Naive thymus-derived CD4-positive, alpha-beta T cell (primary cell): ENCODE data around the gene ZNF462. TPM values are rescaled to one million over a fixed set of nuclear protein-coding genes. Genes with fewer than 3 reads are reported as not detected.

ENCODE experiments used
- ATAC-seq: fragments of 150-1000 bp; cut with Tn5 transposase; 2 replicates; pipeline ENCODE4 v1.10.0; 2021; ENCODE audit warnings: mild to moderate bottlenecking, moderate library complexity
- CTCF ChIA-PET: fragments of 350-600 bp; sonication (Branson Sonifier 250); formaldehyde crosslinking; loops from one replicate; lab custom pipeline; 2021; ENCODE audit warnings: antibody characterized with exemption; lab: Charles Lee
- POLR2A ChIA-PET: fragments of 350-600 bp; sonication (Branson Sonifier 250); formaldehyde crosslinking; loops from one replicate; lab custom pipeline; 2021; ENCODE audit warnings: antibody characterized with exemption, inconsistent platforms; lab: Charles Lee
- DNase-seq, 9 donors: peaks; one replicate each; pipeline versions ENCODE4 v3.0.0 to v3.0.0-alpha.2; 2020 to 2022; ENCODE audit warnings: mixed read lengths in 1 of 9
- H3K27ac ChIP-seq: one replicate; pipeline ENCODE4 v1.7.0; 2013; ENCODE audit warnings: mild to moderate bottlenecking, low read depth, low read length, moderate library complexity
- H3K27me3 ChIP-seq, 2 donors: one replicate each; pipeline ENCODE4 v1.7.0; 2013; ENCODE audit warnings: low read length in 2 of 2, mild to moderate bottlenecking in 2 of 2, moderate library complexity in 2 of 2; ENCODE audit not compliant: control insufficient read depth in 2 of 2, insufficient read depth in 2 of 2
- H3K36me3 ChIP-seq, 3 experiments: 1 replicate in 2 of 3; 2 replicates in 1 of 3; pipeline ENCODE4 v1.7.0; 2013; ENCODE audit warnings: low read length in 3 of 3, mild to moderate bottlenecking in 3 of 3, moderate library complexity in 1 of 3; ENCODE audit not compliant: insufficient read depth in 3 of 3, control insufficient read depth in 2 of 3
- H3K4me1 ChIP-seq, 2 donors: one replicate each; pipeline ENCODE4 v1.7.0; 2013; ENCODE audit warnings: low read length in 2 of 2, mild to moderate bottlenecking in 2 of 2, moderate library complexity in 1 of 2; ENCODE audit not compliant: control insufficient read depth in 2 of 2, insufficient read depth in 2 of 2
- H3K4me3 ChIP-seq: 2 replicates; pipeline ENCODE4 v1.7.0; 2013; ENCODE audit warnings: mild to moderate bottlenecking, low read length
- H3K9me3 ChIP-seq, 3 experiments: 1 replicate in 2 of 3; 2 replicates in 1 of 3; pipeline ENCODE4 v1.7.0; 2013; ENCODE audit warnings: low read length in 3 of 3; ENCODE audit not compliant: control insufficient read depth in 2 of 3
- H3K27ac Mint-ChIP-seq, 9 donors: one replicate each; pipeline ENCODE4 v1.8.0; 2020 to 2022; ENCODE audit warnings: mixed read lengths in 9 of 9, mild to moderate bottlenecking in 8 of 9, moderate library complexity in 5 of 9, inconsistent platforms in 2 of 9
- H3K27me3 Mint-ChIP-seq, 5 donors: one replicate each; pipeline ENCODE4 v1.8.0; 2021 to 2022; ENCODE audit warnings: mixed read lengths in 5 of 5, mild to moderate bottlenecking in 1 of 5
- H3K36me3 Mint-ChIP-seq, 5 donors: one replicate each; pipeline ENCODE4 v1.8.0; 2020 to 2022; ENCODE audit warnings: mixed read lengths in 5 of 5, mild to moderate bottlenecking in 3 of 5, inconsistent platforms in 1 of 5
- H3K4me1 Mint-ChIP-seq, 7 donors: one replicate each; pipeline ENCODE4 v1.8.0; 2020 to 2022; ENCODE audit warnings: mixed read lengths in 7 of 7, mild to moderate bottlenecking in 3 of 7, inconsistent platforms in 1 of 7
- H3K4me3 Mint-ChIP-seq, 10 donors: one replicate each; pipeline ENCODE4 v1.8.0; 2020 to 2022; ENCODE audit warnings: mild to moderate bottlenecking in 10 of 10, mixed read lengths in 10 of 10, moderate library complexity in 6 of 10, inconsistent platforms in 2 of 10
- H3K9me3 Mint-ChIP-seq, 11 donors: one replicate each; pipeline ENCODE4 v1.8.0; 2020 to 2022; ENCODE audit warnings: mixed read lengths in 11 of 11, mild to moderate bottlenecking in 4 of 11, inconsistent platforms in 1 of 11, moderate library complexity in 1 of 11
- intact Hi-C, 2 donors: fragments of 100-400 bp; cut with micrococcal nuclease; formaldehyde crosslinking; loops; one replicate each; pipeline ENCODE4 v1.15.1; 2023
- polyA plus RNA-seq, 2 donors: library from polyadenylated mRNA; unstranded; fragments of 300-500 nt; fragmentation: Illumina TruSeq; gene quantifications; one replicate each; pipeline ENCODE4 v1.2.3, GENCODE V29; 2021
- total RNA-seq, 6 experiments: library from RNA in 5 of 6; stranded (reverse) in 5 of 6; gene quantifications; 1 replicate in 5 of 6; 2 replicates in 1 of 6; pipeline ENCODE4 v1.2.3 and lab custom pipeline; 2021 to 2026

Gene ZNF462
- total and polyA plus RNA-seq, 7 experiments from 2014 or later, result 0.11 to 3.2 (median 0.53) TPM; not detected in 1

- ChIA-PET POLR2A (interaction anchor here (0.7 kb wide), 1 partner anchor 65 kb away, joined by 3 read pairs; no protein-coding TSS in a partner anchor), CTCF (no interaction called here)
- H3K4me1 ChIP-seq, result no peaks in the 10 kb centered on the region
- H3K4me3 ChIP-seq, result no peak overlapping the region
- H3K27ac ChIP-seq, result no peak overlapping the region
- intact Hi-C loops, result no loop called here
- ATAC-seq, result no peak
- Mint-ChIP-seq H3K9me3 (peaks cover 0 to 15% (median 2%) of the 10 kb centered on the region in 11 donors), H3K36me3 (peaks cover 0 to 4% (median 0%) of the 10 kb centered on the region in 5 donors), H3K4me3 (no peak overlapping the region), H3K4me1 (peaks cover 0 to 5% (median 0%) of the 10 kb centered on the region in 7 donors), H3K27ac (no peak overlapping the region), H3K27me3 (peaks cover 0 to 17% (median 14%) of the 10 kb centered on the region in 5 donors)
- H3K27me3 ChIP-seq, result no peaks in the 10 kb centered on the region
- H3K36me3 ChIP-seq, result no peaks in the 10 kb centered on the region
- H3K9me3 ChIP-seq, result no peaks in the 10 kb centered on the region
- DNase-seq, result peak in 1 of 9 donors; percentile 23
Measured at GRCh38 chr9:107033966-107034365, 171.0 kb downstream of the ZNF462 start.

GRCh38 chr9:107034831-107035230, 171.9 kb downstream of the ZNF462 start:
- no peak overlapping the region for H3K27ac Mint-ChIP-seq
- DNase-seq, result no peak

GRCh38 chr9:107036367-107036766, 173.4 kb downstream of the ZNF462 start:
- ATAC-seq, result no peak
- DNase-seq, result no peak
- H3K4me3 Mint-ChIP-seq, result no peak overlapping the region
- Histone ChIP-seq H3K4me1 (no peaks in the 10 kb centered on the region), H3K9me3 (no peaks in the 10 kb centered on the region), H3K4me3 (no peak overlapping the region), H3K36me3 (no peaks in the 10 kb centered on the region), H3K27ac (no peak overlapping the region), H3K27me3 (no peaks in the 10 kb centered on the region)
- H3K4me1 Mint-ChIP-seq, result peaks cover 0 to 5% (median 0%) of the 10 kb centered on the region in 7 donors
- peaks cover 0 to 4% (median 0%) of the 10 kb centered on the region in 5 donors for H3K36me3 Mint-ChIP-seq
- H3K9me3 Mint-ChIP-seq, result peaks cover 0 to 19% (median 2%) of the 10 kb centered on the region in 11 donors
- peaks cover 0 to 28% (median 16%) of the 10 kb centered on the region in 5 donors for H3K27me3 Mint-ChIP-seq
- POLR2A ChIA-PET, result no interaction called here
- intact Hi-C loops, result no loop called here
- H3K27ac Mint-ChIP-seq, result no peak overlapping the region
- CTCF ChIA-PET, result no interaction called here

More at GRCh38 chr9:107034831-107035230, 171.9 kb downstream of the ZNF462 start:
- H3K27me3 Mint-ChIP-seq, result peaks cover 0 to 17% (median 14%) of the 10 kb centered on the region in 5 donors
- POLR2A ChIA-PET, result interaction anchor here (0.7 kb wide), 1 partner anchor 66 kb away, joined by 3 read pairs; no protein-coding TSS in a partner anchor
- peaks cover 0 to 4% (median 0%) of the 10 kb centered on the region in 5 donors for H3K36me3 Mint-ChIP-seq
- intact Hi-C loops, result no loop called here
- CTCF ChIA-PET, result no interaction called here
- H3K4me3 Mint-ChIP-seq, result no peak overlapping the region
- H3K9me3 Mint-ChIP-seq, result peaks cover 0 to 16% (median 2%) of the 10 kb centered on the region in 11 donors
- no peaks in the 10 kb centered on the region for H3K9me3 ChIP-seq
- no peaks in the 10 kb centered on the region for H3K4me1 ChIP-seq
- H3K4me1 Mint-ChIP-seq, result peaks cover 0 to 5% (median 0%) of the 10 kb centered on the region in 7 donors
- H3K4me3 ChIP-seq, result no peak overlapping the region
- no peaks in the 10 kb centered on the region for H3K36me3 ChIP-seq
- no peaks in the 10 kb centered on the region for H3K27me3 ChIP-seq
- no peak for ATAC-seq
- H3K27ac ChIP-seq, result no peak overlapping the region

- Mint-ChIP-seq H3K4me1 (peaks cover 0 to under 1% (median 0%) of the 10 kb centered on the region in 7 donors), H3K9me3 (peaks cover 0 to 14% (median 0%) of the 10 kb centered on the region in 11 donors), H3K27ac (no peak overlapping the region), H3K36me3 (no peaks in the 10 kb centered on the region), H3K27me3 (peaks cover 3 to 31% (median 11%) of the 10 kb centered on the region in 5 donors), H3K4me3 (no peak overlapping the region)
- no peak overlapping the region for H3K27ac ChIP-seq
- no peak for DNase-seq
- no peaks in the 10 kb centered on the region for H3K9me3 ChIP-seq
- no peaks in the 10 kb centered on the region for H3K27me3 ChIP-seq
- POLR2A ChIA-PET, result no interaction called here
- H3K36me3 ChIP-seq, result no peaks in the 10 kb centered on the region
- ATAC-seq, result no peak
- no peaks in the 10 kb centered on the region for H3K4me1 ChIP-seq
- intact Hi-C loops, result no loop called here
- CTCF ChIA-PET, result no interaction called here
- H3K4me3 ChIP-seq, result no peak overlapping the region
Measured at GRCh38 chr9:107039542-107039941, 176.6 kb downstream of the ZNF462 start.

GRCh38 chr9:107042606-107043005, 179.6 kb downstream of the ZNF462 start:
- H3K27me3 Mint-ChIP-seq, result peaks cover 3 to 25% (median 11%) of the 10 kb centered on the region in 5 donors

GRCh38 chr9:107043886-107044285, 180.9 kb downstream of the ZNF462 start:
- intact Hi-C loops, result no loop called here
- Mint-ChIP-seq H3K27me3 (peaks cover 3 to 33% (median 5%) of the 10 kb centered on the region in 5 donors), H3K27ac (no peak overlapping the region), H3K9me3 (peaks cover 0 to 12% (median 0%) of the 10 kb centered on the region in 11 donors), H3K4me3 (no peak overlapping the region), H3K4me1 (no peaks in the 10 kb centered on the region), H3K36me3 (no peaks in the 10 kb centered on the region)
- no peak for DNase-seq
- Histone ChIP-seq H3K36me3 (no peaks in the 10 kb centered on the region), H3K27ac (no peak overlapping the region), H3K4me3 (no peak overlapping the region), H3K27me3 (no peaks in the 10 kb centered on the region), H3K9me3 (no peaks in the 10 kb centered on the region), H3K4me1 (no peaks in the 10 kb centered on the region)
- ChIA-PET CTCF (interaction anchor here (0.6 kb wide), 1 partner anchor 344 kb away, joined by 3 read pairs; no protein-coding TSS in a partner anchor), POLR2A (no interaction called here)
- ATAC-seq, result no peak

More at GRCh38 chr9:107042606-107043005, 179.6 kb downstream of the ZNF462 start:
- intact Hi-C loops, result no loop called here
- no peaks in the 10 kb centered on the region for H3K9me3 ChIP-seq
- ATAC-seq (no peak), DNase-seq (no peak)
- no peaks in the 10 kb centered on the region for H3K4me1 Mint-ChIP-seq
- H3K4me3 Mint-ChIP-seq, result no peak overlapping the region
- ChIA-PET CTCF (no interaction called here), POLR2A (no interaction called here)
- no peaks in the 10 kb centered on the region for H3K36me3 Mint-ChIP-seq
- H3K4me1 ChIP-seq, result no peaks in the 10 kb centered on the region
- no peak overlapping the region for H3K27ac Mint-ChIP-seq
- no peak overlapping the region for H3K27ac ChIP-seq
- no peaks in the 10 kb centered on the region for H3K36me3 ChIP-seq
- no peaks in the 10 kb centered on the region for H3K27me3 ChIP-seq
- no peak overlapping the region for H3K4me3 ChIP-seq
- peaks cover 0 to 10% (median 0%) of the 10 kb centered on the region in 11 donors for H3K9me3 Mint-ChIP-seq

- no peaks in the 10 kb centered on the region for H3K27me3 ChIP-seq
- Mint-ChIP-seq H3K9me3 (peaks cover 0 to 11% (median 0%) of the 10 kb centered on the region in 11 donors), H3K36me3 (no peaks in the 10 kb centered on the region), H3K27ac (no peak overlapping the region), H3K4me3 (no peak overlapping the region), H3K4me1 (no peaks in the 10 kb centered on the region), H3K27me3 (peaks cover 3 to 33% (median 5%) of the 10 kb centered on the region in 5 donors)
- no peaks in the 10 kb centered on the region for H3K36me3 ChIP-seq
- no peaks in the 10 kb centered on the region for H3K4me1 ChIP-seq
- H3K27ac ChIP-seq, result no peak overlapping the region
- DNase-seq, result no peak
- intact Hi-C loops, result no loop called here
- no peak for ATAC-seq
- H3K9me3 ChIP-seq, result no peaks in the 10 kb centered on the region
- no peak overlapping the region for H3K4me3 ChIP-seq
- CTCF ChIA-PET, result no interaction called here
- POLR2A ChIA-PET, result no interaction called here
Measured at GRCh38 chr9:107044872-107045271, 181.9 kb downstream of the ZNF462 start.
